GM12878 (cell line): ENCODE measurements around the gene CCDC66. TPM values are rescaled to one million over a fixed set of nuclear protein-coding genes. Genes with fewer than 3 reads are reported as not detected.

Experiments
- BHLHE40 ChIP-seq, 2 experiments: fragments of 450-650 bp in 1 of 2; IDR thresholded peaks; 2 replicates each; pipeline ENCODE4 v1.6.1; 2011 to 2017; ENCODE audit warnings: low read depth in 2 of 2, borderline replicate concordance in 1 of 2, improper control_type of control experiment in 1 of 2, low read length in 1 of 2, mild to moderate bottlenecking in 1 of 2
- BMI1 ChIP-seq: fragments of 450-650 bp; IDR thresholded peaks from 2 replicates; pipeline ENCODE4 v1.6.1; 2016; ENCODE audit warnings: mild to moderate bottlenecking, moderate library complexity, borderline replicate concordance
- KLF5 ChIP-seq: fragments of 450-650 bp; IDR thresholded peaks from 2 replicates; pipeline ENCODE4 v1.6.1; 2014; ENCODE audit warnings: mild to moderate bottlenecking; ENCODE audit not compliant: partially characterized antibody
- MEF2B ChIP-seq: fragments of 450-650 bp; IDR thresholded peaks from 2 replicates; pipeline ENCODE4 v1.6.1; 2018; ENCODE audit warnings: mild to moderate bottlenecking, moderate library complexity; ENCODE audit not compliant: partially characterized antibody, poor library complexity, severe bottlenecking
- MTA2 ChIP-seq: fragments of 450-650 bp; IDR thresholded peaks from 2 replicates; pipeline ENCODE4 v1.6.1; 2016; ENCODE audit warnings: low read depth, mild to moderate bottlenecking, moderate library complexity
- PAX8 ChIP-seq: fragments of 450-650 bp; IDR thresholded peaks from 2 replicates; pipeline ENCODE4 v1.6.1; 2017; ENCODE audit warnings: mild to moderate bottlenecking, moderate library complexity
- POLR2AphosphoS5 ChIP-seq: IDR thresholded peaks from 2 replicates; pipeline ENCODE4 v1.6.1; 2011; ENCODE audit warnings: mild to moderate bottlenecking, low read length, inconsistent platforms
- RAD21 ChIP-seq: IDR thresholded peaks from 2 replicates; pipeline ENCODE4 v1.6.1; 2011; ENCODE audit warnings: mild to moderate bottlenecking, low read depth, low read length, moderate library complexity; ENCODE audit not compliant: insufficient read depth
- RELA ChIP-seq: fragments of 450-650 bp; IDR thresholded peaks from 2 replicates; pipeline ENCODE4 v1.8.0; 2014; ENCODE audit warnings: borderline replicate concordance; ENCODE audit not compliant: partially characterized antibody
- RFX5 ChIP-seq: IDR thresholded peaks from 2 replicates; pipeline ENCODE4 v1.6.1; 2011; ENCODE audit warnings: low read depth, low read length, improper control_type of control experiment
- TAF1 ChIP-seq: IDR thresholded peaks from 2 replicates; pipeline ENCODE4 v1.6.1; 2011; ENCODE audit warnings: mild to moderate bottlenecking, low read depth, low read length, borderline replicate concordance
- TCF7 ChIP-seq: IDR thresholded peaks from 2 replicates; pipeline ENCODE4 v1.6.1; 2014; ENCODE audit warnings: antibody characterized with exemption, borderline replicate concordance
- polyA plus RNA-seq, 11 experiments: library from polyadenylated mRNA; depleted of rRNA in 4 of 11; unstranded in 6 of 11; stranded (reverse) in 5 of 11; fragments of >200 nt; fragmentation: Nextera tagmentation in 4 of 11; fragmentation: Illumina TruSeq in 1 of 11; extraction: Ambion mirVana in 4 of 11; extraction: Trizol in 1 of 11; gene quantifications; 1 replicate in 1 of 11; 2 replicates in 10 of 11; pipeline versions ENCODE4 v1.2.1 to v1.2.3, GENCODE V29; 2011 to 2016; ENCODE audit warnings: inconsistent platforms in 2 of 11, missing spikeins in 2 of 11, low read depth in 1 of 11
- total RNA-seq, 4 experiments: library from RNA; depleted of rRNA in 3 of 4; stranded (reverse); fragments of >200 nt in 3 of 4; fragmentation: Illumina TruSeq in 1 of 4; extraction: Trizol in 1 of 4; gene quantifications; 2 replicates each; pipeline versions ENCODE4 v1.2.1 to v1.2.3, GENCODE V29; 2013 to 2021
- TF ChIP-seq, protein P1 (sequence below): fragments of 450-650 bp; IDR thresholded peaks from 2 replicates; pipeline ENCODE4 v1.6.1; 2018; ENCODE audit warnings: mild to moderate bottlenecking, low read depth, moderate library complexity; ENCODE audit not compliant: partially characterized antibody
- TF ChIP-seq, protein P2 (sequence below): IDR thresholded peaks from 2 replicates; pipeline ENCODE4 v1.6.1; 2012; ENCODE audit warnings: mild to moderate bottlenecking, low read depth, low read length
- TF ChIP-seq, protein P3 (sequence below): fragments of 150-350 bp; IDR thresholded peaks from 2 replicates; pipeline ENCODE4 v1.6.1; 2016; ENCODE audit warnings: low read depth, low read length
- TF ChIP-seq, protein P4 (sequence below): fragments of 450-650 bp; conservative IDR thresholded peaks from 2 replicates; pipeline ENCODE4 v1.6.1; 2017; ENCODE audit warnings: mild to moderate bottlenecking, moderate library complexity

Gene CCDC66
- total and polyA plus RNA-seq, 10 of the 15 experiments (the other 5 are each of a cell fraction or from before 2014, with no cell fraction given): 9.4 to 31.9 (median 18.1) TPM

DNA sequence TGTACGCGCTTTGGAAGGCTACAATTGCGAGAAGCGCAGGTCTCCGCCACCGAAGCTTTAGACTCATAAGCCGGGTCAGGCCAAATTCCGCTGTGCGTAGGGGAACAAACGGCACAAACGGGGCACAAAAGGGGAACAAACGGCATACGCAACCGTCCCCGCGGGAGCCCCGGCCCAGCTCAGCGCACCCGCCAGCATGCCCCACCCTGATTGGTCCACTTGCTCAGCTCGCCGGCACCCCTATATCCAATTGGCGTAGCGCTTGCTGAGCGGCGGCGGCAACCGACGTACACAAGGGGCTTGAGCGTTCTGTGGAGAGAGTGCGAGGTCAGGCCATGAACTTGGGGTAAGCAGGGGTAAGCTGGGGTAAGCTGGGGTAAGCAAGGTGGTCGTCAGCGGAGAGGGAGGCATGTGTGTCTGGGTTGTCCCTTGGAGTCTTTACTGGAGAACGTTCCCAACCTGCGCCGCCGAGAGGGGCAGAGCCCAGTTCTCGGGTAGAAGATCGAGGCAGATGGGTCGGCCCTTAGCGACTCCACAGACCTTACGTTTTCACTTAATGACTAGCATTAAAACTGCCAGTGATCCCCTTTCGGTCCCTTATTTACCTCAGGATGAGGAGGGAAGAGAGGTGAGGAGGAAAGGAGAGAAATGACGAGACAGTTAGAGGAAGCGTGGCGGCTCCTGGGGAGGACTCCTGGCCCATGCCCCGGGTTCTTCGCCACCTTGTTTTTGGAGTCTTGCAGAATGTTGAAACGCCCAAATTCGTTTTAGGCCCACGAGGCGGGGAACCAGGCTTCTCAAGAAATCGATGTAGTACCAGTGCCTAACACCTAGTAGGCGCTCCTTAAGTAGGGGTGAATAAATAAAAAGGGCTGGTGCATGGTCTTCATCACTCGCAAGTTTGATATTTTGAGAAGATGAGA lies at the start of gene CCDC66 (continued):
- TF ChIP-seq, protein P1, sequence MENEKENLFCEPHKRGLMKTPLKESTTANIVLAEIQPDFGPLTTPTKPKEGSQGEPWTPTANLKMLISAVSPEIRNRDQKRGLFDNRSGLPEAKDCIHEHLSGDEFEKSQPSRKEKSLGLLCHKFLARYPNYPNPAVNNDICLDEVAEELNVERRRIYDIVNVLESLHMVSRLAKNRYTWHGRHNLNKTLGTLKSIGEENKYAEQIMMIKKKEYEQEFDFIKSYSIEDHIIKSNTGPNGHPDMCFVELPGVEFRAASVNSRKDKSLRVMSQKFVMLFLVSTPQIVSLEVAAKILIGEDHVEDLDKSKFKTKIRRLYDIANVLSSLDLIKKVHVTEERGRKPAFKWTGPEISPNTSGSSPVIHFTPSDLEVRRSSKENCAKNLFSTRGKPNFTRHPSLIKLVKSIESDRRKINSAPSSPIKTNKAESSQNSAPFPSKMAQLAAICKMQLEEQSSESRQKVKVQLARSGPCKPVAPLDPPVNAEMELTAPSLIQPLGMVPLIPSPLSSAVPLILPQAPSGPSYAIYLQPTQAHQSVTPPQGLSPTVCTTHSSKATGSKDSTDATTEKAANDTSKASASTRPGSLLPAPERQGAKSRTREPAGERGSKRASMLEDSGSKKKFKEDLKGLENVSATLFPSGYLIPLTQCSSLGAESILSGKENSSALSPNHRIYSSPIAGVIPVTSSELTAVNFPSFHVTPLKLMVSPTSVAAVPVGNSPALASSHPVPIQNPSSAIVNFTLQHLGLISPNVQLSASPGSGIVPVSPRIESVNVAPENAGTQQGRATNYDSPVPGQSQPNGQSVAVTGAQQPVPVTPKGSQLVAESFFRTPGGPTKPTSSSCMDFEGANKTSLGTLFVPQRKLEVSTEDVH: no peak
- TF ChIP-seq KLF5 (peak; percentile 59), MTA2 (no peak), BMI1 (no peak), POLR2AphosphoS5 (peak; percentile 96), RELA (no peak), RFX5 (no peak), RAD21 (peak; percentile 35; the same call in 1 of the 2 replicates), PAX8 (no peak), BHLHE40 (IDR thresholded peaks at IDR 0.05; ENCODE audit: borderline replicate concordance in 1 of 2, low read depth in 2 of 2, low read length in 1 of 2) (peak in 1 of 2 experiments; percentile 37; a peak in 1 of 4 replicates), TCF7 (no peak), TAF1 (peak; percentile 73; the same call in 1 of the 2 replicates), MEF2B (peak; percentile 28)
- TF ChIP-seq, protein P2, sequence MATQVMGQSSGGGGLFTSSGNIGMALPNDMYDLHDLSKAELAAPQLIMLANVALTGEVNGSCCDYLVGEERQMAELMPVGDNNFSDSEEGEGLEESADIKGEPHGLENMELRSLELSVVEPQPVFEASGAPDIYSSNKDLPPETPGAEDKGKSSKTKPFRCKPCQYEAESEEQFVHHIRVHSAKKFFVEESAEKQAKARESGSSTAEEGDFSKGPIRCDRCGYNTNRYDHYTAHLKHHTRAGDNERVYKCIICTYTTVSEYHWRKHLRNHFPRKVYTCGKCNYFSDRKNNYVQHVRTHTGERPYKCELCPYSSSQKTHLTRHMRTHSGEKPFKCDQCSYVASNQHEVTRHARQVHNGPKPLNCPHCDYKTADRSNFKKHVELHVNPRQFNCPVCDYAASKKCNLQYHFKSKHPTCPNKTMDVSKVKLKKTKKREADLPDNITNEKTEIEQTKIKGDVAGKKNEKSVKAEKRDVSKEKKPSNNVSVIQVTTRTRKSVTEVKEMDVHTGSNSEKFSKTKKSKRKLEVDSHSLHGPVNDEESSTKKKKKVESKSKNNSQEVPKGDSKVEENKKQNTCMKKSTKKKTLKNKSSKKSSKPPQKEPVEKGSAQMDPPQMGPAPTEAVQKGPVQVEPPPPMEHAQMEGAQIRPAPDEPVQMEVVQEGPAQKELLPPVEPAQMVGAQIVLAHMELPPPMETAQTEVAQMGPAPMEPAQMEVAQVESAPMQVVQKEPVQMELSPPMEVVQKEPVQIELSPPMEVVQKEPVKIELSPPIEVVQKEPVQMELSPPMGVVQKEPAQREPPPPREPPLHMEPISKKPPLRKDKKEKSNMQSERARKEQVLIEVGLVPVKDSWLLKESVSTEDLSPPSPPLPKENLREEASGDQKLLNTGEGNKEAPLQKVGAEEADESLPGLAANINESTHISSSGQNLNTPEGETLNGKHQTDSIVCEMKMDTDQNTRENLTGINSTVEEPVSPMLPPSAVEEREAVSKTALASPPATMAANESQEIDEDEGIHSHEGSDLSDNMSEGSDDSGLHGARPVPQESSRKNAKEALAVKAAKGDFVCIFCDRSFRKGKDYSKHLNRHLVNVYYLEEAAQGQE: no peak
- TF ChIP-seq, protein P3, sequence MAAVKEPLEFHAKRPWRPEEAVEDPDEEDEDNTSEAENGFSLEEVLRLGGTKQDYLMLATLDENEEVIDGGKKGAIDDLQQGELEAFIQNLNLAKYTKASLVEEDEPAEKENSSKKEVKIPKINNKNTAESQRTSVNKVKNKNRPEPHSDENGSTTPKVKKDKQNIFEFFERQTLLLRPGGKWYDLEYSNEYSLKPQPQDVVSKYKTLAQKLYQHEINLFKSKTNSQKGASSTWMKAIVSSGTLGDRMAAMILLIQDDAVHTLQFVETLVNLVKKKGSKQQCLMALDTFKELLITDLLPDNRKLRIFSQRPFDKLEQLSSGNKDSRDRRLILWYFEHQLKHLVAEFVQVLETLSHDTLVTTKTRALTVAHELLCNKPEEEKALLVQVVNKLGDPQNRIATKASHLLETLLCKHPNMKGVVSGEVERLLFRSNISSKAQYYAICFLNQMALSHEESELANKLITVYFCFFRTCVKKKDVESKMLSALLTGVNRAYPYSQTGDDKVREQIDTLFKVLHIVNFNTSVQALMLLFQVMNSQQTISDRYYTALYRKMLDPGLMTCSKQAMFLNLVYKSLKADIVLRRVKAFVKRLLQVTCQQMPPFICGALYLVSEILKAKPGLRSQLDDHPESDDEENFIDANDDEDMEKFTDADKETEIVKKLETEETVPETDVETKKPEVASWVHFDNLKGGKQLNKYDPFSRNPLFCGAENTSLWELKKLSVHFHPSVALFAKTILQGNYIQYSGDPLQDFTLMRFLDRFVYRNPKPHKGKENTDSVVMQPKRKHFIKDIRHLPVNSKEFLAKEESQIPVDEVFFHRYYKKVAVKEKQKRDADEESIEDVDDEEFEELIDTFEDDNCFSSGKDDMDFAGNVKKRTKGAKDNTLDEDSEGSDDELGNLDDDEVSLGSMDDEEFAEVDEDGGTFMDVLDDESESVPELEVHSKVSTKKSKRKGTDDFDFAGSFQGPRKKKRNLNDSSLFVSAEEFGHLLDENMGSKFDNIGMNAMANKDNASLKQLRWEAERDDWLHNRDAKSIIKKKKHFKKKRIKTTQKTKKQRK: no peak
- TF ChIP-seq, protein P4, sequence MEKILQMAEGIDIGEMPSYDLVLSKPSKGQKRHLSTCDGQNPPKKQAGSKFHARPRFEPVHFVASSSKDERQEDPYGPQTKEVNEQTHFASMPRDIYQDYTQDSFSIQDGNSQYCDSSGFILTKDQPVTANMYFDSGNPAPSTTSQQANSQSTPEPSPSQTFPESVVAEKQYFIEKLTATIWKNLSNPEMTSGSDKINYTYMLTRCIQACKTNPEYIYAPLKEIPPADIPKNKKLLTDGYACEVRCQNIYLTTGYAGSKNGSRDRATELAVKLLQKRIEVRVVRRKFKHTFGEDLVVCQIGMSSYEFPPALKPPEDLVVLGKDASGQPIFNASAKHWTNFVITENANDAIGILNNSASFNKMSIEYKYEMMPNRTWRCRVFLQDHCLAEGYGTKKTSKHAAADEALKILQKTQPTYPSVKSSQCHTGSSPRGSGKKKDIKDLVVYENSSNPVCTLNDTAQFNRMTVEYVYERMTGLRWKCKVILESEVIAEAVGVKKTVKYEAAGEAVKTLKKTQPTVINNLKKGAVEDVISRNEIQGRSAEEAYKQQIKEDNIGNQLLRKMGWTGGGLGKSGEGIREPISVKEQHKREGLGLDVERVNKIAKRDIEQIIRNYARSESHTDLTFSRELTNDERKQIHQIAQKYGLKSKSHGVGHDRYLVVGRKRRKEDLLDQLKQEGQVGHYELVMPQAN: peak; percentile 72; the same call in 1 of the 2 replicates
